ENCODE measurements around the gene CISD2.

DNA sequence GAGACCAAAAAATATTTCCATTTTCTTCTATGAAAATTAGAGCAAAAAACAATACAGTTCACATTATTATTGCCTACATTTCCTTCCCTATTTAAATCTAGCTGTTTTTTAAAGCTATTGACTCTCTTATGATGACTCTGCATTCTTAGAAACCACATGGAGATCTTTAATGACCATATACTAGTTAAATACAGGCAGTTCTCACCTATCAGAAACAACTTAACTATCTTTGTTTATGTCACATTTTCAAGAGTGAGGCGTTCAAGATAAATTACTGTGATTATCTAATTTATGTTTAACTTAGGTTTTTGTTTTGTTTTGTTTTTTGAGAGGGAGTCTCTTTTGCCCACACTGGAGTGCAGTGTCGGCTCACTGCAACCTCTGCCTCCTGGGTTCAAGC, 3.0 kb downstream of the CISD2 start:
- no peak for TF ChIP-seq POLR2A (IDR thresholded peaks at IDR 0.05)
- TF ChIP-seq, protein P1, sequence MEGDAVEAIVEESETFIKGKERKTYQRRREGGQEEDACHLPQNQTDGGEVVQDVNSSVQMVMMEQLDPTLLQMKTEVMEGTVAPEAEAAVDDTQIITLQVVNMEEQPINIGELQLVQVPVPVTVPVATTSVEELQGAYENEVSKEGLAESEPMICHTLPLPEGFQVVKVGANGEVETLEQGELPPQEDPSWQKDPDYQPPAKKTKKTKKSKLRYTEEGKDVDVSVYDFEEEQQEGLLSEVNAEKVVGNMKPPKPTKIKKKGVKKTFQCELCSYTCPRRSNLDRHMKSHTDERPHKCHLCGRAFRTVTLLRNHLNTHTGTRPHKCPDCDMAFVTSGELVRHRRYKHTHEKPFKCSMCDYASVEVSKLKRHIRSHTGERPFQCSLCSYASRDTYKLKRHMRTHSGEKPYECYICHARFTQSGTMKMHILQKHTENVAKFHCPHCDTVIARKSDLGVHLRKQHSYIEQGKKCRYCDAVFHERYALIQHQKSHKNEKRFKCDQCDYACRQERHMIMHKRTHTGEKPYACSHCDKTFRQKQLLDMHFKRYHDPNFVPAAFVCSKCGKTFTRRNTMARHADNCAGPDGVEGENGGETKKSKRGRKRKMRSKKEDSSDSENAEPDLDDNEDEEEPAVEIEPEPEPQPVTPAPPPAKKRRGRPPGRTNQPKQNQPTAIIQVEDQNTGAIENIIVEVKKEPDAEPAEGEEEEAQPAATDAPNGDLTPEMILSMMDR (IDR thresholded peaks at IDR 0.05), result no peak

Measured in lower leg skin (tissue), 3 donors.